Activated CD8-positive, alpha-beta memory T cell treated with anti-CD3 and anti-CD28 coated beads for 24 hours (primary cell): ENCODE data around the gene SYNGR3.

Experiments
- DNase-seq: peaks from one replicate; pipeline ENCODE4 v3.0.0-alpha.2; 2020

The SYNGR3 gene

GRCh38 chr16:1978476-1979120, 11.2 kb upstream of the SYNGR3 start:
- no peak for DNase-seq

GRCh38 chr16:1979271-1980029, 10.3 kb upstream of the SYNGR3 start:
- DNase-seq = peak; percentile 74

GRCh38 chr16:1980030-1980769, 9.6 kb upstream of the SYNGR3 start:
- DNase-seq = no peak

- DNase-seq = no peak
These were observed 9.0 kb upstream of the SYNGR3 start for GRCh38 chr16:1980770-1981087.

- DNase-seq = no peak
These were observed 8.4 kb upstream of the SYNGR3 start, which contains the start of gene NOXO1 for GRCh38 chr16:1981398-1981836. NOXO1 (minus strand) TSS chr16:1981469; CDS start chr16:1981179, 290 bp downstream.

- no peak for DNase-seq
These were observed 7.7 kb upstream of the SYNGR3 start for GRCh38 chr16:1982013-1982433.

GRCh38 chr16:1982991-1983543, 6.7 kb upstream of the SYNGR3 start:
- no peak for DNase-seq

- DNase-seq = peak; percentile 88
These were observed 6.0 kb upstream of the SYNGR3 start, which contains the start of gene GFER for GRCh38 chr16:1983544-1984346. GFER (plus strand) TSS chr16:1984193; CDS start chr16:1984219, 26 bp downstream.

GRCh38 chr16:1984347-1985225, 5.2 kb upstream of the SYNGR3 start:
- peak; percentile 76 for DNase-seq

- DNase-seq = no peak
These were observed 4.2 kb upstream of the SYNGR3 start for GRCh38 chr16:1985466-1986150.

GRCh38 chr16:1987198-1987597, 2.6 kb upstream of the SYNGR3 start:
- no peak for DNase-seq

GRCh38 chr16:1990101-1990350, 256 bp downstream of the SYNGR3 start:
- no peak for DNase-seq

GRCh38 chr16:1990351-1991134, 773 bp downstream of the SYNGR3 start:
- DNase-seq = no peak

- peak; percentile 82 for DNase-seq
These were observed 1.4 kb downstream of the SYNGR3 start for GRCh38 chr16:1991135-1991551.

- DNase-seq = no peak
These were observed 1.8 kb downstream of the SYNGR3 start for GRCh38 chr16:1991588-1991947.

- peak; percentile 99 for DNase-seq
These were observed 2.4 kb downstream of the SYNGR3 start for GRCh38 chr16:1991948-1992703.

- DNase-seq = no peak
These were observed 3.0 kb downstream of the SYNGR3 start for GRCh38 chr16:1992704-1993317.

- DNase-seq = no peak
These were observed 4.0 kb downstream of the SYNGR3 start for GRCh38 chr16:1993731-1994131.
